ENCODE results near the gene TUBB1. TPM values are rescaled to one million over a fixed set of nuclear protein-coding genes. Genes with fewer than 3 reads are reported as not detected.

TUBB1 gene
- total RNA-seq, 3 donors from 2014 or later, result not detected

- peaks cover 32% of the 10 kb centered on the region for H3K4me1 ChIP-seq (ENCODE audit: low read depth)
- no peaks in the 10 kb centered on the region for H3K9me3 ChIP-seq
- intact Hi-C loops (cut with DNase I, micrococcal nuclease), result no loop called here
- H3K4me3 ChIP-seq, result no peak overlapping the region
- DNase-seq (peak; percentile 77 to 91 (median 83)), ATAC-seq (peak; percentile 73)
- TF ChIP-seq, protein P1, sequence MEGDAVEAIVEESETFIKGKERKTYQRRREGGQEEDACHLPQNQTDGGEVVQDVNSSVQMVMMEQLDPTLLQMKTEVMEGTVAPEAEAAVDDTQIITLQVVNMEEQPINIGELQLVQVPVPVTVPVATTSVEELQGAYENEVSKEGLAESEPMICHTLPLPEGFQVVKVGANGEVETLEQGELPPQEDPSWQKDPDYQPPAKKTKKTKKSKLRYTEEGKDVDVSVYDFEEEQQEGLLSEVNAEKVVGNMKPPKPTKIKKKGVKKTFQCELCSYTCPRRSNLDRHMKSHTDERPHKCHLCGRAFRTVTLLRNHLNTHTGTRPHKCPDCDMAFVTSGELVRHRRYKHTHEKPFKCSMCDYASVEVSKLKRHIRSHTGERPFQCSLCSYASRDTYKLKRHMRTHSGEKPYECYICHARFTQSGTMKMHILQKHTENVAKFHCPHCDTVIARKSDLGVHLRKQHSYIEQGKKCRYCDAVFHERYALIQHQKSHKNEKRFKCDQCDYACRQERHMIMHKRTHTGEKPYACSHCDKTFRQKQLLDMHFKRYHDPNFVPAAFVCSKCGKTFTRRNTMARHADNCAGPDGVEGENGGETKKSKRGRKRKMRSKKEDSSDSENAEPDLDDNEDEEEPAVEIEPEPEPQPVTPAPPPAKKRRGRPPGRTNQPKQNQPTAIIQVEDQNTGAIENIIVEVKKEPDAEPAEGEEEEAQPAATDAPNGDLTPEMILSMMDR (IDR thresholded peaks at IDR 0.05), result no peak
- peaks cover 4% of the 10 kb centered on the region for H3K36me3 ChIP-seq (ENCODE audit: low read depth)
These were observed 14.3 kb upstream of the TUBB1 start for GRCh38 chr20:59004763-59005522.

DNA sequence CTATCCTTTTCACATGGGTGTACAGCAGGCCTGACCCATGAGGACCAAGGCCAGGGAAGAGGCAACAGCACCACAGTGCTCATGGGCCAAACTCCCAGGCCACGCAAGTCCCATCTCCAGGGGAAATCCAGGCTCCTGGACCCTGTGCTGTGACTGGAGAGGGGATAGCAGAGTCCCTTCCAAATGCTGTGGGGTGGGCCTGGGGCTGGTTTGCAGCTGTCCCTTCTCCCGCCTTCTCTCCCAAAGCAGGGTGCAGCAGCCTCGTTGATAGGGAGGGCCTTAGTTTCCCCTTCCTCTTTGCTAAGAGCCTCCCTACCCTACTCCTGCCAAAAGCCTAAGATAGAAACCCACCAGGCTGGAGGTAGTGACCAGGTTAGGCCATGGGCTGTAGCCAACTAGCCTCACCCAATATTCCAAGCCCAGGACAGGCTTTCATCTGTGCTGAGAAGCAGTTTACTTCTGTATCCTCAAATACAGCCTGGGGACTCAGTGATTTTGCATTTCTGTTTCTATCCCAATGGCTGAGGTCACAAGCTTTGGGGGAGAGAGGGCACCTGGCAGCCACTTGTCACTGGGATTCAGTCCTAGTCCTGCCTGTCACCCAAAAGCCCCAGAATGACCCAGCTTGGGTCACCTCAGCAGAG is 13.6 kb upstream of the TUBB1 start:
- DNase-seq (no peak), ATAC-seq (no peak)
- H3K4me3 ChIP-seq, result peak overlapping the region; percentile 59
- peaks cover 4% of the 10 kb centered on the region for H3K36me3 ChIP-seq (ENCODE audit: low read depth)
- TF ChIP-seq, protein P1 (IDR thresholded peaks at IDR 0.05), result no peak
- H3K4me1 ChIP-seq (ENCODE audit: low read depth), result peaks cover 32% of the 10 kb centered on the region
- intact Hi-C loops (cut with DNase I, micrococcal nuclease), result no loop called here
- no peaks in the 10 kb centered on the region for H3K9me3 ChIP-seq

DNA sequence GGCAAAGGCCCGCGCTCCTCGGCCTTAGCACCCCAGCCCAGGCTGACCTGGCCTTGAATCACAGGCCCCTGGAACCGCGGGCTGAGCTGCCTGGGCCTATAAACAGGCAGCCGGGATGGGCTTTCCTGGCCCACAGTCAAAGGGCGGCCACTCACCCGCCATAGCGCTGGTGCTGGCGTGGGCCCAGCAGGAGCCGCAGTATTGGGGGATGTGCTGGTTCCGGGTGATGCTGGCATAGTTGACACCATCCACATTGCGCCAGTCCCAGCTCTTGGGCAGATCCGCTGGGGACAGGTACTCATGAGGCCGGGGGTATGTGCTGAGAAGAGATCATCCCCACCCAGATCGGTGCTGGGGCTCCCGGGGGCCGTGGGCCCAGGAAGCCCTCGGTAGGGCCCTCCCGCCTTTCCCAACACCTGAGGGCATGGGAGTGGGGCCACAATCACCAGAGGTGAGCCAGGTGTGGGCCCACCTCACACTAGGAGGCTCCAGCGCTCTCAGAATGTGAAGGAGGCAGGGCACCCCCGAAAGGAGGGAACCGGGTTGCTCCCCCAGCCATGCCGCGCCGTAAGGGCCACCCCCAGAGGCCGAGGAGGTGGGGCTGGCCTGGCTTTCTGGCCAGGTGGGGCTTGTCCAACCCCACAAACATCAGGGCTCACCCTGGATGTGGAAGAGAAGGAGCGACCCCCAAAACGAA is 12.9 kb upstream of the TUBB1 start:
- H3K9me3 ChIP-seq, result no peaks in the 10 kb centered on the region
- ATAC-seq, result peak; percentile 35
- peaks cover 32% of the 10 kb centered on the region for H3K4me1 ChIP-seq (ENCODE audit: low read depth)
- peak overlapping the region; percentile 59 for H3K4me3 ChIP-seq
- peak; percentile 45 to 77 (median 75) for DNase-seq
- TF ChIP-seq, protein P1 (IDR thresholded peaks at IDR 0.05), result no peak
- peaks cover under 1% of the 10 kb centered on the region for H3K36me3 ChIP-seq (ENCODE audit: low read depth)
- intact Hi-C loops (cut with DNase I, micrococcal nuclease), result no loop called here

GRCh38 chr20:59006864-59007664 is 12.2 kb upstream of the TUBB1 start, which contains the start of gene CTSZ:
Gene CTSZ (minus strand): TSS chr20:59007254. CDS start chr20:59007128, 126 bp downstream.
- peak; percentile 81 for ATAC-seq
- Histone ChIP-seq H3K36me3 (ENCODE audit: low read depth) (no peaks in the 10 kb centered on the region), H3K4me3 (peak within 1 kb of the TSS; percentile 59), H3K4me1 (ENCODE audit: low read depth) (peaks cover 32% of the 10 kb centered on the region), H3K9me3 (no peaks in the 10 kb centered on the region)
- peak; percentile 87 to 89 (median 89) for DNase-seq
- intact Hi-C loops (cut with DNase I, micrococcal nuclease), result no loop called here
- TF ChIP-seq, protein P1 (IDR thresholded peaks at IDR 0.05), result no peak

Data from mucosa of descending colon (tissue), 3 donors.